ENCODE measurements around the gene NR1D2. TPM values are rescaled to one million over a fixed set of nuclear protein-coding genes. Genes with fewer than 3 reads are reported as not detected.

Gene NR1D2
- polyA plus RNA-seq, 6 donors from 2014 or later, result 14.1 to 55.0 (median 39.2) TPM

DNA sequence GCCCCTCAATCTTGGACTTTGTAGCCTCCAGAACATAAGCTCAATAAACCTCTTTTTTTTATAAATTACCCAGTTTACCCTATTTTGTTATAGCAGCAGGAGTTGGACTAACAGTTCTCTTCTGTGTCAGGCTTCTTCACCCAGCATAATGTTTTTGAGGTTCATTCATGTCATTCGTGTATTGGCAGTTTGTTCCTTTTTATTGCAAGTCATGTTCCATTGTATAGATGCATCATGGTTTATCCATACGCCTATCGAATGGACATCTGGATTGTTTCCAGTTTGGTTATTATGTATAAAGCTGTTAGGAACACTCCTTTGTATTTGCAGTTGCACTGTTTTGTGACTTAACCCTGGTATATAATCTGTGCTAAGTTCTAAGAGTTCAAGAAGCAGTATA is 39.8 kb downstream of the NR1D2 start:
- Mint-ChIP-seq H3K4me3 (no peak overlapping the region), H3K9me3 (peaks cover 0 to 7% (median 0%) of the 10 kb centered on the region in 7 donors), H3K27ac (peak overlapping the region in 1 of 6 donors; percentile 21), H3K27me3 (no peaks in the 10 kb centered on the region), H3K4me1 (peaks cover 18 to 20% (median 18%) of the 10 kb centered on the region in 3 donors), H3K36me3 (no peaks in the 10 kb centered on the region)
- DNase-seq, result no peak
- ATAC-seq (ENCODE audit: low read depth in 2 of 2), result no peak

DNA sequence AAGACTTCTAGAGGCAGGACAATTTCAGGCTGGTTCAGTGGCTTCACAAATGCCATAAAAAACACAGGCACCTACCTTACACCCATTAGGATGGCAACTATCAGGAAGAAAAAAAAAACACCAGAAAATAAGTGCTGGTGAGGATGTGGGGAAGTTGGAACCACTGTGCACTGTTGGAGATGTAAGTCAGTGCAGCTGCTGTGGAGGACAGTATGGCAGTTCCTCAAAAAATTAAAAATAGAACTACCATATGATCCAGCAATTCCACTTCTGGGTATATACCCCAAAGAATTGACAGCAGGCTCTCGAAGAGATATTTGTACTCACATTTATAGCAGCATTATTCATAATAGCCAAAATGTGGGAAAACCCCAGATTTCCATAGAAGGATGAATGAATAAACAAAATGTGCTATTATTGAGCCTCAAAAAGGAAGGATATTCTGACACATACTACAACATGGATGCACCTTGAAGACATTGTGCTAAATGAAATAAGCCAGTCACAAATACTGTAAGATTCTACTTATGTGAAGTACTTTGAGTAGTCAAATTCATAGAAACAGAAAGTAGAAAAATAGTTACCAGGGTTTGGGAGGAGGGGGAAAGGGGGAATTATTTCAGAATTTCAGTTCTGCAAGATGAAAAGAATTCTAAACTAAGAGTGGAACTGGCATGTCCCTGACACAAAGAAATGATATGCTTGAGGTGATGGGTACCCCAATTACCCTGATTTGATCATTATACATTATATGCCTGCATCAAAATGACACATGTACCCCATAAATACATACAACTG is 40.9 kb downstream of the NR1D2 start:
- Mint-ChIP-seq H3K27me3 (no peaks in the 10 kb centered on the region), H3K9me3 (peaks cover 0 to 7% (median 0%) of the 10 kb centered on the region in 7 donors), H3K4me3 (no peak overlapping the region), H3K36me3 (no peaks in the 10 kb centered on the region), H3K4me1 (peaks cover 18 to 24% (median 18%) of the 10 kb centered on the region in 3 donors), H3K27ac (peak overlapping the region in 2 of 6 donors; percentile 24 to 79)
- no peak for ATAC-seq (ENCODE audit: low read depth in 2 of 2)
- no peak for DNase-seq

DNA sequence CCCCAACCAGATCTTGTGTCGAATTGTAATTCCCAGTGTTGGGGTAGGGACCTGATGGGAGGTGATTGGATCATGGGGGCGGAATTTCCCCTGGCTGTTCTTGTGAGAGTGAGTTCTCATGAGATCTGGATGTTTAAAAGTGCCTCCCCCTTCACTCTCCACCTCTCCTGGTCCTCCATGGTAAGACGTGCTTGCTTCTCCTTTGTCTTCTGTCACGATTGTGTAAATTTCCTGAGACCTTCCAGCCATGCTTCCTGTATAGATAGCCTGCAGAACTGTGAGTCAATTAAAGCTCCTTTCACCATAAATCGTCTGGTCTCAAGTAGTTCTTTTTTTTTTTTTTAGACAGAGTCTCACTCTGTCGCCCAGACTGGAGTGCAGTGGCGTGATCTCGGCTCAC is 42.3 kb downstream of the NR1D2 start:
- H3K27ac Mint-ChIP-seq, result peak overlapping the region in 2 of 6 donors; percentile 39 to 65
- H3K27me3 Mint-ChIP-seq, result no peaks in the 10 kb centered on the region
- H3K36me3 Mint-ChIP-seq, result no peaks in the 10 kb centered on the region
- no peak for DNase-seq
- H3K4me1 Mint-ChIP-seq, result peaks cover 24 to 38% (median 30%) of the 10 kb centered on the region in 3 donors
- ATAC-seq (ENCODE audit: low read depth in 2 of 2), result no peak
- peaks cover 0 to 7% (median 0%) of the 10 kb centered on the region in 7 donors for H3K9me3 Mint-ChIP-seq
- H3K4me3 Mint-ChIP-seq, result peak overlapping the region in 1 of 8 donors; percentile 30

DNA sequence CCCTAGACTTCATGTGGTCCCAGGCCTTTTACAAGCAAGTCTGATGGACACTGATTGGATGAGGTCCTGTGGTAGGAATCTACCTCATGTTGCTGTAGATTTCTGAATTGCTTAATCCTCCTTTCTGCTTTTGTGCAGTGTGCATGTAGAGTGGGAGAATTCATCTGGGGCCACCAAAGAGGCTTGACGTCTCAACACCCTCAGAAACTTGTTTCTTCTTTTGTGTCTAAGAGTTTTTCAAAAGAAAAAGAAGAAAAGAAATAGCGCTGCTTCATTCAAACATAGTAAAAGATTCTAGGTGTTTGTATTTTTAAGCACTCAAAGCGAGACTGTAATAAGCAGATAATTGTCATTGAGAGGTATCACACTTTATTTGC is 46.2 kb downstream of the NR1D2 start:
- Mint-ChIP-seq H3K27ac (peak overlapping the region in 2 of 6 donors; percentile 17 to 50), H3K4me1 (peaks cover 10 to 31% (median 30%) of the 10 kb centered on the region in 3 donors), H3K4me3 (no peak overlapping the region), H3K9me3 (peaks cover 0 to 7% (median 0%) of the 10 kb centered on the region in 7 donors), H3K27me3 (no peaks in the 10 kb centered on the region), H3K36me3 (no peaks in the 10 kb centered on the region)
- no peak for DNase-seq
- ATAC-seq (ENCODE audit: low read depth in 2 of 2), result no peak

DNA sequence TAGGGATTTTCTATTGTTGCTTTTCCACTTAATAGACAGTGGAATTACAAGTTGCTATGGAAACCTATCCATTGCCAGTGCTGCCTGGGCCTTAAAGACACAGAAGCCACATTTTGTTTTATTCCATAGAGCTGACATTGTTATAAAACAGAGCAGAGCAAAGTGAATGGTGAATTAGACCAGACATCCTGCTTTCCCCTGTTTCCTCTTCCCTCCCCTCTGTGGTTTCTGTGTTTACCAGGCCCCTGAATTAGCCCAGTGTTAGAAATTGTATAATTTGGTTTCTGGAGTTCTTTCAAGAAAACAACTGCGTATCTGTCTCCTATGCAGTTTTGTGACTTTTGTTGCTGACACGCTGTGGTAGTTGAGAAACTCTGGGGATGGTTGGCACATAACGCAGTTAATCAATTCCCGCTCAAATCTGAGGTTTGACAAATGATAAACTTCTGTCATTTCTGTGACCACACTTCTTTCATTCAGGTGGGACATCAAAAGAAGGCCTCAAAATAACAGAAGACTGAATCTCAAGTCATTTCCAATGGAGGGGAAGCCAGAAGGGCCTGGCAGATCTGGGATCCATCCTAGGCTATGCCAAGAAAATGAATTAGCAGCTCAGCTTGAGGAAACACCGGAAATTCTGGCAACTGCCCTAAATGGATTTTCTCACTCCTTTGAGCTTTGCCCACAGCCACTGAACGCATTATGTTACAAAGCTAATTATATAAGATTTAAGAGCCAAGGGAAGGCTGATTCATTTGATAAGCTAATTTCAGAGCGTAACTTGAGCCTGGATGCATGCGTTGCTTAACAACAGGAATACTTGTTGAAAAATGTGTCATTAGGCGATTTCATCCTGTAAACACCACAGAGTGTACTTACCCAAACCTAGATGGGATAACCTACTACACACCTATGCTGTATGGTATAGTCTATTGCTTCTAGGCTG is 46.9 kb downstream of the NR1D2 start:
- Mint-ChIP-seq H3K9me3 (peaks cover 0 to 7% (median 0%) of the 10 kb centered on the region in 7 donors), H3K27me3 (no peaks in the 10 kb centered on the region), H3K4me3 (peak overlapping the region in 4 of 8 donors; percentile 11 to 61 (median 28)), H3K36me3 (no peaks in the 10 kb centered on the region), H3K4me1 (peaks cover 10 to 30% (median 30%) of the 10 kb centered on the region in 3 donors), H3K27ac (peak overlapping the region in 4 of 6 donors; percentile 0 to 77 (median 38))
- DNase-seq, result no peak
- peak in 1 of 2 donors; percentile 41 for ATAC-seq (ENCODE audit: low read depth in 2 of 2)

- H3K27me3 Mint-ChIP-seq, result no peaks in the 10 kb centered on the region
- DNase-seq, result no peak
- no peak for ATAC-seq (ENCODE audit: low read depth in 2 of 2)
- H3K4me1 Mint-ChIP-seq, result peaks cover 6 to 20% (median 18%) of the 10 kb centered on the region in 3 donors
- peak overlapping the region in 1 of 8 donors; percentile 16 for H3K4me3 Mint-ChIP-seq
- peak overlapping the region in 1 of 6 donors; percentile 79 for H3K27ac Mint-ChIP-seq
- H3K36me3 Mint-ChIP-seq, result no peaks in the 10 kb centered on the region
- no peaks in the 10 kb centered on the region for H3K9me3 Mint-ChIP-seq
Observed at GRCh38 chr3:23993556-23994243, 48.6 kb downstream of the NR1D2 start.

DNA sequence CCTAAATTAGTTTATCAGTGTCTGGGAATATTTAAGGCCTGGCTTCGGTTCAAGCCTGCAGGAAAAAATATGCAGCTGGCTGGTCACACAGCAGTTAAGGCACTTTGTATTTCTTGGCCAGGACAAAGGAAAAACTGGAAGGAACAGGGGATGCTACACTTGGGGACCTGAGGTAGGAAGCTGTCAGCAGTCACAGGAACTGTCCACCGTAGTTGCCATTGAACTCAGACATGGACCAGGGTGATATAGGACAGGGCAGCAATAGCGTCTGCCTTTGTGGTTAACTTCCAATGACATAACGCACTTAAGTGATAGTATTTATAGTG is 49.1 kb downstream of the NR1D2 start:
- Mint-ChIP-seq H3K9me3 (no peaks in the 10 kb centered on the region), H3K4me3 (no peak overlapping the region), H3K27ac (no peak overlapping the region), H3K27me3 (no peaks in the 10 kb centered on the region), H3K4me1 (peaks cover 10 to 24% (median 22%) of the 10 kb centered on the region in 3 donors), H3K36me3 (no peaks in the 10 kb centered on the region)
- DNase-seq (no peak), ATAC-seq (ENCODE audit: low read depth in 2 of 2) (no peak)

DNA sequence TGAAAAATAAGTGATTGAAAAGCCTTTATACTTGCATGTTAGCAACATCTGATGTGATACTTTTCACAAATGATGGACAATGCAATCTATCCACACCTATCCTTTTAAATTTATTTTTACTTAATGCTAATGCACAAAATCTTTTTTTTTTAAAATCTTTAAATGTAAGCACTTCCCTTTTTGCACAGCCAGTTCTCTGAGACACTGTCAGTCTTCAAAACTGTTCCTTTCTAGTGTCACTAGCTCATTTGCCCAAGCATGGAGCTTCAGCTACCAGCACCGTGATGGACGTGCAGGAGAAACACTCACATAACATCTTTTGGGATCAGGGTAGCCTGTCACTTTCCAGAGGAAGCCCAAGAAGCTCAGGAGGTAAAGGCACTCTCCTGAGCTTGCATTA is 50.1 kb downstream of the NR1D2 start:
- DNase-seq, result no peak
- Mint-ChIP-seq H3K9me3 (no peaks in the 10 kb centered on the region), H3K36me3 (no peaks in the 10 kb centered on the region), H3K4me1 (peaks cover 12 to 28% (median 25%) of the 10 kb centered on the region in 3 donors), H3K27ac (no peak overlapping the region), H3K4me3 (no peak overlapping the region), H3K27me3 (no peaks in the 10 kb centered on the region)
- no peak for ATAC-seq (ENCODE audit: low read depth in 2 of 2)

DNA sequence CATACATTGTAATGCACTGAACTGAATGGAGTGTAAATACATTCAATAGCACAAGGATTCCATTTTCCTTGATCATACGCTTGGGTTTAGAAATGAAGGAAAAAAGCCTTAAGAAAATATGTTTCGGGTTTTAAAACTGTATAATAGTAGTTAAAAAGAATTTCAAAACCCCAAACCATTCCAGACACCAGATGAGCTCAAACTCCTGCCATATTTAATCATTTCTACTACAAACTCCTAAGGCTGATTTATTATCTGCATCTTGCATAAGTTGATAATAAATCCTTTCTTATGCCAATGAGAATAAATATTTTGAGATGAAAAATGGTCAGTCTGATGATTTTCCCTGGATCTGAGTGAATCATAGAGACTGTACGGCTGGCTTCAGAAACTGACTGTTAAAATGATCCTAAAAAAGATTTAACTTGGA is 51.0 kb downstream of the NR1D2 start:
- no peaks in the 10 kb centered on the region for H3K9me3 Mint-ChIP-seq
- H3K4me3 Mint-ChIP-seq, result no peak overlapping the region
- no peaks in the 10 kb centered on the region for H3K36me3 Mint-ChIP-seq
- H3K27ac Mint-ChIP-seq, result no peak overlapping the region
- DNase-seq (no peak), ATAC-seq (ENCODE audit: low read depth in 2 of 2) (no peak)
- peaks cover 0 to 1% (median 0%) of the 10 kb centered on the region in 3 donors for H3K27me3 Mint-ChIP-seq
- H3K4me1 Mint-ChIP-seq, result peaks cover 12 to 23% (median 22%) of the 10 kb centered on the region in 3 donors

GRCh38 chr3:23999012-23999641 is 54.0 kb downstream of the NR1D2 start:
- peaks cover 0 to 2% (median 0%) of the 10 kb centered on the region in 7 donors for H3K9me3 Mint-ChIP-seq
- H3K4me1 Mint-ChIP-seq, result peaks cover 6 to 8% (median 7%) of the 10 kb centered on the region in 3 donors
- no peaks in the 10 kb centered on the region for H3K36me3 Mint-ChIP-seq
- peaks cover 0 to 13% (median 0%) of the 10 kb centered on the region in 3 donors for H3K27me3 Mint-ChIP-seq
- peak; percentile 44 for DNase-seq
- peak in 1 of 2 donors; percentile 32 for ATAC-seq (ENCODE audit: low read depth in 2 of 2)
- H3K4me3 Mint-ChIP-seq, result peak overlapping the region in 2 of 8 donors; percentile 17 to 20
- peak overlapping the region in 1 of 6 donors; percentile 27 for H3K27ac Mint-ChIP-seq

GRCh38 chr3:24002129-24002528 is 57.0 kb downstream of the NR1D2 start:
- H3K4me1 Mint-ChIP-seq, result peaks cover 6 to 8% (median 7%) of the 10 kb centered on the region in 3 donors
- peaks cover 0 to 2% (median 0%) of the 10 kb centered on the region in 7 donors for H3K9me3 Mint-ChIP-seq
- no peaks in the 10 kb centered on the region for H3K36me3 Mint-ChIP-seq
- DNase-seq, result no peak
- ATAC-seq (ENCODE audit: low read depth in 2 of 2), result no peak
- no peak overlapping the region for H3K4me3 Mint-ChIP-seq
- peaks cover 0 to 13% (median 0%) of the 10 kb centered on the region in 3 donors for H3K27me3 Mint-ChIP-seq
- H3K27ac Mint-ChIP-seq, result peak overlapping the region in 1 of 6 donors; percentile 46

- no peak overlapping the region for H3K27ac Mint-ChIP-seq
- H3K27me3 Mint-ChIP-seq, result peaks cover 0 to 13% (median 3%) of the 10 kb centered on the region in 3 donors
- no peak for ATAC-seq (ENCODE audit: low read depth in 2 of 2)
- H3K9me3 Mint-ChIP-seq, result peaks cover 0 to 2% (median 0%) of the 10 kb centered on the region in 7 donors
- H3K4me3 Mint-ChIP-seq, result no peak overlapping the region
- no peaks in the 10 kb centered on the region for H3K36me3 Mint-ChIP-seq
- no peak for DNase-seq
- peaks cover 6 to 8% (median 7%) of the 10 kb centered on the region in 3 donors for H3K4me1 Mint-ChIP-seq
Observed at GRCh38 chr3:24003466-24003865, 58.4 kb downstream of the NR1D2 start.

Measured in naive B cell (primary cell).